OCI-M2 (cell line): ENCODE data around the gene HEATR9.

Experiments used
- DNase-seq: peaks from one replicate; lab custom pipeline; 2025; ENCODE audit not compliant: unreplicated experiment; lab: John Stamatoyannopoulos, UW

Gene HEATR9

DNA sequence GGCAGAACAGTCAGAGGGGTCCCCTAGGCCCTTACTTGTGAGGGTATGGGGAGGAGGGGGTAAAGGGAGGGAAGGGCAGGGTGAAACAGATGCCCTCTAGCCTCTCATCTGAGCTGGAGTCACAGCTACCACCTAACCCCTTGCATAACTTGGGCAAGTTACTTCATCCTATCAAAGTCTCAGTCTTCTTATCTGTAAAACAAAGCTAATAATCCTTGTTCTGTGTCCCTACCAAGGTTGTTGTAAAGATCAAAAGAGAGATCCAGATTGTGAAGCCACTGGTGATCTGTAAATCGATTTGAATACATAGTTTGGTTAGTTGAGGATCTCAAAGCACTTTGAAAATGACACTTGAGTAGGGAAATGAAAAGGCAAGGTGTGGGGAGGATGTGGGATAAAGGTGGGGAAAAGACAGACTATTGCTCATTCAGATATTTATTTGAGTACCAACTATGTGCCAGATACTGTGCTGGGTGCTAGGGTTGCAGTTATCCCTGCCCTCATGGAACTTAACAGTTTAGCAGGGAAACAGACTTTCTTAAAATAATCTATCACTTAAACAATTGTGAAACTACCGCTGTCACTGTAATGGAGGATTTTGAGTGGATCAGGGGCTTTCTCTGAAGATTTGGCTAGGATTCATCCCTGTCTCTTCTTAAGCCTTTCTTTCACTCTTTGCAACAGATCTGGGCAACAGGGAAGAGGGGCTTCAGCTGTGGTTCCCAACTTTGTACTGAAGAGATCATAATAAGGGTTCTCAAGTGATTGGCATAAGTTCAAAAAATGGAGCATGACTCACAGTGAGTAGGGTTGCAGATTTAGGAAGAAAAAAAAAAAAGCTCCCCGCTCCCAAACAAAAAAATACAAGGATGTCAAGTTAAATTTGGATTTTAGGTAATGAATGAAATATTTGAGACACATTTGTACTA lies 3.0 kb downstream of the HEATR9 start:
- no peak for DNase-seq

DNA sequence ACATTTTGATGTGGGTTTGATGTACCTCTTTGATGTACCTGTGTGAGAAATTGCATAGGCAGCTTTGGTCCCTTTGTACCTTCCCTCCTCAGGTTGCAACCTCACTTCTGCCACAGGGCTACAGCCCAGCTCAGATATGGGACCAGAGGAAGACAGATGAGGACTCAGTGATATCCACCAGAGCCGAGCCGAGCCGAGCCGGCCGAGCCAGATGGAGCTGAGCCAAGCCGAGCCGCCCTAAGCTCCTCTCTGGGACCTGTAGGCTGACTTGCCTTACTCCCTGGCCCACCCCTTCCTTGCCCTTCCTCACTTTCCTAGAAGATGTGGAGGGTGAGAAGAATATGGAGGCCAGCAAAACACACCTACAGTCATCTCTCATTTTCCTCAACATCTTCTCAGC lies 3.8 kb downstream of the HEATR9 start:
- DNase-seq = no peak

DNA sequence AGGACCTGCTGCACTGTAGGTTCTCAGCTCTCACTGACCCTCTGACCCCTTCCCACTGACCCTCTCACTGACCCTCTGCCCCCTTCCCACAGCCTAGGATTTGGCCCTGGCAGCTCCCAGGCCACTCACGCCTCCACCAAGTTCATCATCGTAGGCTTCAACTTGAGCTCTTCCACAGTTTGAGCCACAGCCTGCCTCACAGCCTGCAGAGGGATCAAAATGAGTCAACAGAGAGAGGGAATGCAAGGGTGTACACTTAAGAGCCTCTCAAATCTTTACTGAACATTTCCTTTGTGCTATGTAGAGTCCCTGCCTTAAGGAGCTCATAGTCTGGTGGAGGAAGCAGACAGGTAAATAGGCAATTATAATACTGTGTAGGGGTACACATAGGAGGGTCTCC lies 12.1 kb downstream of the HEATR9 start:
- DNase-seq = no peak

DNA sequence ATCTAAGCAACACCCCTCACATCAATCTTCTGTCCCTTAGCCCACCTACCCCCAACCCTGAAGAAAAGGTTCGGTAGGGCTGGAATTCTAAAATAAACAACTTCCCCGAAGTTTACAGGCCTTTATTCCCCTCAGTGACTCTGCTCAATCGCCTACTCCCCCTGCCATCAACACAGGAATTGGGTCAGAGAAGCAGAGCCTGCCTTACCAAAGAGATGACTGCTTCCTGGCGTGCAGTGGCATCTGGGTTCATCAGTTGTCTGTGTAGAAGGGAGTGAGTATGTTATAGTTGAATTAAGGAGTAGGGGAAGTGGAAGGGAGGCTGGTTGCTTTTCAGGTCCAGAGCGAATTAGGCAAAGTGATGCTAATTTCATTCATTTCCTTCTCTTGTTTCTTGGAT lies 12.7 kb downstream of the HEATR9 start:
- no peak for DNase-seq

DNA sequence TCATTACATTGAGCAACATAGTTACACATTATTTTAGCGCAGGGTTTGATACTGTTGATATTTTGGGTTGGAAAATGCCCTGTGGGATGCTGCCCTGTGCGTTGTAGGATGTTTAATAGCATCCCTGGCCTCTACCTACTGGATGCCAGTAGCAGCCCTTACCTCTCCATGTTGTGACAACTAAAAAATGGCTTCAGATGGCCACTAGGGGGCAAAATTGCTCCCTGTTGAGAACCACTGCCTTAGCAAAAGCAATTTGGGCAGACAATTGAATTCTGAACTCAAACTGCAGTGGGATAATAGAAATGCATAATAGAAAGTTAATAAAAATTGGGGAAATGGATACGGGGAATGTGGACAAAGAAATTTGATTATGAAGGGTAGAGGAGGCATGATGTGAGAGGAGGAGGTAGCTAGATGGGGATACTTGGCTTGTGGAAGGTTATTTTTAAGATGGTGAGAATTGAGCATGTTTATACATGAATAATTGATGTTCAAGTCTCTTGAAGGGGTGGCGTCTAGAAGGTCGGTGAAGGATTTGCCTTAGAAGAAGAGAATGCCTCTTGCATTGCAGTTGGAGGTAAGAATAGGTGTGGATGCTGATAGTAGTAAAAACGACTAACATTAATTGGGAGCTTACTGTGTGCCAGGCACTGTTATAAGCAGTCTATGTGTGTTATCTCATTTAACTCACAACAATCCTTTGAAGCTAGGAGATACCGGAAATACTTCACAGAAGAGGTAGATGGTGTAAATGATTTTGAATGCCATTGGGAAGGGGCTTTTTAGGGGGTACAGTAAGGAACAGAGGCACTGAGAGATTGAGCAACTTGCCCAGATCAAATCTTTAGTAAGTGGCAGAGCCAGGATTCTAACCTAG lies 19.0 kb downstream of the HEATR9 start:
- DNase-seq = no peak

DNA sequence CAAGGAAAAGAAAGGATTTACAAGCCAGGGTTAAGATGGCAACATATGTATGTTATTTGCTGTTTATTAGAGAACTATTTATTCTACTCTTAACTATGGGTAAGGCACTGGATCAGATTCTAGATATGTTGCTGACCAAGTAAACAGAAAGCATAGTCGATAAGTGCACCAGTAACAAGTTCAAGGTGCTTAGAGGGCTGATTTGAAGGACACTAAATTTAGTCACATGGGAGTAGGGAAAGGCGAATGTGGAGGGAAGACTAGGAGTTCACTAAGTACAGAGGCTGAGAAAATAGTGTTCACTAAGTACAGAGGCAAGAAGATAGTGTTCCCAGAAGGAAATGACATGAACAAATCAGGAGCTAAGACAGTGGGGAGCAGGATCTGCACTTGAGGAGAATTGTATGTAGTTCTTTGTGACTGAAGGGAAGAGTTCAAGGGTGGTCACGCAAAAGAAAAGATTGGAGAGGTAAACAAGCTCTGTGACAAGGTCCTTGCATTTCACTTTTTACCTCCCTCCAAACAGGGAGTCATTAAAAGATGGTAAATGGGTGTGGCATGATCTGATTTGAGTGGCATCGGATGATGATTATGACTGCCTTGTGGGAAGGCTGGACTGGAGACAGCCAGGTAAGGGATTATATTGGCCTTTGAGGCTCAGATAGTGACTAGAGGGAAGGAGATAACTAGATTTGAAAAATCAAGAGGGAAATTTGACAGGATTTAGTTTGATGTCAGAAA lies 20.9 kb downstream of the HEATR9 start:
- no peak for DNase-seq

DNA sequence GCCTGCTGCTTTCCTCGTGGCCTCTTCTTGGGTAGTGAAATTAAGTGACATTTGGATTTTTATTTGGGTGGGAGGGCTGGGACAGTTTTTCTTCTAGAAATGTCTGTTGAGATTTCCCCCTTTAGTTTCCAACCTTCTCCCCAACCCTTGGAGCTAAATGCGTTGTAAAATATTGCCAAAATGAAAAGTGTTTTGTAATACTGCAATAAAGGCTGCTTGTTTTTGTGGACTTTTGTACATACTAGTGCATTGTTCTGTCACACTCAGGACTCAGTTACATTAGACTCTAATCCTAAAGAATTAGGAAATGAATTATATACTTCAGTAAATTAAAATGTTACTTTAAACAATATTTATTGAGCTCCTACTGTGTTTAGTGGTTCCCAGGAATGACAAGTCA lies 21.7 kb downstream of the HEATR9 start:
- DNase-seq = no peak

DNA sequence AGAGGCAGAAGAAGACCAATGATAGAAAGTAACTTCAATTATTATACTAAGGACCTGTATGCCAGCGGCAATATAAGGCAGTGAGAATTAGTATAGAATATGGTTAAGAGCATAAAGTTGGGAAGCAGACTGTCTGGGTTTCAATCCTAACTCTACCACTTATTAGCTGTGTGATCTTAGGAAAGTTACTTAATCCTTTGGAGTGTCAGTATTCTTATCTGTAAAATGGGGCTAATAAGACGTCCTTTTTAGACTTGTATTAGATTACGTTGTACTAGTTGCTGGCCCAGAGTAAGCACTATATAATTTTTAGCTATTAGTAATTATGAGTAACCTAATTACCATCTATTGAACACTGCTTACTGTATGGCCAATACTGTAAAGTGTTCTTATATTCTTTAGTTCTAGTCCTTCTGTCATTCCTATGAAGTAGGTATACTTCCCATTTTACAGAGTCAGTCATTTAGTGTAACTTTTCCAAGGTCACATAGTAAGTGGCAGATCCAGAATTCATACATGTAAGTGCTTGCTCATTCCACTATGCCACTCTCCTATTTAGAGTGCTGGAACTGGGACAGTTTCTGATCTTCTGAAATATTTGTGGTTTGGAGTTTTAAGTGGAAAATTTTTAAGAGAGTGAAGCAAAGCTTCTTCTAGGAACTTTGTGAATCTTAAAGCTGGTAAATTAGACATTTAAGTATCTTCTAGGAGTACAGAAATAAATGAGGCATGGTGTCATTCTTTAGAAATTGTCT lies 22.5 kb downstream of the HEATR9 start:
- DNase-seq = no peak

DNA sequence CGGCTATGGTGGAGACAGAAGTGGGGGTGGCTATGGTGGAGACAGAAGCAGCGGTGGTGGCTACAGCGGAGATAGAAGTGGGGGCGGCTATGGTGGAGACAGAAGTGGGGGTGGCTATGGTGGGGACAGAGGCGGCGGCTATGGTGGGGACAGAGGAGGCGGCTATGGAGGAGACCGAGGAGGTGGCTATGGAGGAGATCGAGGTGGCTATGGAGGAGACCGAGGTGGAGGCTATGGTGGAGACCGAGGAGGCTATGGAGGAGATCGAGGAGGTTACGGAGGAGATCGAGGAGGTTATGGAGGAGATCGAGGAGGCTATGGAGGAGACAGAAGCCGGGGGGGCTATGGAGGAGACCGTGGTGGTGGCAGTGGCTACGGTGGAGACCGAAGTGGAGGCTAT lies 24.1 kb downstream of the HEATR9 start:
- no peak for DNase-seq

DNA sequence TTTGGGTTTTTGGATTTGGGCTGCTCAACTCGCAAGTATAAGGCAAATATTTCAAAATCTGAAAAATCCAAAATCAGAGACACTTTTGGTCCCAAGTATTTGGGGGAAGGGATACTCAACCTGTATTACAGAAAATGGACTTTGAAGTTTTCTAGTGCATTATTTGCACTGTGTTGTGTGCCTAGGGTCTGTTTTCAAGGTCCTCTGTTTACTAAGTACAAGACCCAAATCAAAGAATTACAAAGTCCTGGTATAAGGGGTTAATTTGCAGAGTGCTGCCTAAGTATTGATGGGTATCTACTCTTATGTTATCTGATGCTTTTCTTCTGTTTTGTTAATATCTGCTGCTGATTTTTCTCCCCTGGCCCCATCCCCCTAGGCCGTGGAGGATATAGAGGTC lies 25.0 kb downstream of the HEATR9 start:
- DNase-seq = no peak

DNA sequence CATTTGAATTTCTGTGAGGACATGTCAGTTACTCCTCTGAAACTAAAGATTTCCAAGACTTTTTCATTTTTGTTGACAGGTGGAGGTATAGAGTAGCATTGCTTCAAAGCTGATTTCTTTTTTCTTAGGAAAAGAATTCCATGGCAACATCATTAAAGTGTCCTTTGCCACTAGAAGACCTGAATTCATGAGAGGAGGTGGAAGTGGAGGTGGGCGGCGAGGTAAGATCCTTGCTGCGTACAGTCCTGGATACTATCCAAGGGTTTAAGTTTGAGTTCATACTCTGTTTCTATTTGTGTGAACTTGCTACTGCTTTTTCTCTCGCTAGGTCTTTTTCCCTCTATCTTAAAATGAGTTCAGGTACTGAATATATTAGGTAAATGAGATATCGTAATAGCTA lies 26.5 kb downstream of the HEATR9 start:
- DNase-seq = no peak

DNA sequence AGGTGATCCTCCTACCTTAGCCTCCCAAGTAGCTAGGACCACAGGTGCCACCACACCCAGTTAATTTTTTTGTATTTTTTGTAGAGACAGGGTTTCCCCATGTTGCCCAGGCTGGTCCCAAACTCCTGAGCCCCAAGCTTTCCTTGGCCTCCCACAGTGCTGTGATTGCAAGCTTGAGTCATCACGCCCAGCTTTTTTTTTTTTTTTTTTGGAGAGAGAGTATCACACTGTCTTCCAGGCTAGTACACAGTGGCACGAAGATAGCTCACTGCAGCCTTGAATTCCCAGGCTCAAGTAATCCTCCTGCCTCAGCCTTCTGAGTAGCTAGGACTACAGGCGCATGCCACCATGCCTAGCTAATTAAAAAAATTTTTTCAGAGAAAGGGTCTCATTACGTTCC lies 27.2 kb downstream of the HEATR9 start:
- no peak for DNase-seq

DNA sequence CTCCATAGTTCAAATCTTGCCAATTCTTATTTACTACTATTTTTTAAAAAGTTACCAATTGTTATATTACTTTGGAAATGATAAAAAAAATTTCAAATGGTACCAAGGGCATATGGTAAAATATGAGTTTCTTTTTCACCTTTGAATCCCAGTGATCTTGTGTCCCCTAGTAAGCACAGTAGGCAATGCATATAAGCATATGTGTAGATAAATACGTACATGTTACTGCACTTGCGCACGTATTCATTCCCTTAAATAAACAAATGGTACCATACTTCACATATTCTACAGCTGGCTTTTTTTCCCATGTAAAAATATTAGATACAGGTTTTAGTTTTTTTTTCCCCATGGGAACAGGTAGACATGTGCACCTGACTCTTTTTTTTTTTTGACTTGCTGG lies 27.6 kb downstream of the HEATR9 start:
- DNase-seq = no peak

DNA sequence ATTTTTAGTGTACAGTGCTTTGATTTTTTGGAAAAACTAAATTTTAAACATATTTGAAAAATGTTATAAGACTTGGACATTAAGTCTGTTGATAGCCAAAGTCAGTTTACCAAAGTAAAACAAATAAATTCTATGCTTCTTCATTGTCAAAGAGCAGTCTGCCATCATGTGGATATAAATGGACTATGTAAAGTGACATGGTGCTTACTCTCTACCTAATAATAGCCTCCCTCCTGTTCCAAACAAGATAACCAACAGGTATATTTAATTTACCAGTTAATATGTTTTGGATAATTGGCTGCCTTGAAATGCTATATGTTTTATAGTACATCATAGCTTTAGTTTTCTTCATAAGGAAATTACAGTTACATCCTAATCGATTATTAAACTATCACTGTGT lies 43.5 kb downstream of the HEATR9 start:
- DNase-seq = no peak

DNA sequence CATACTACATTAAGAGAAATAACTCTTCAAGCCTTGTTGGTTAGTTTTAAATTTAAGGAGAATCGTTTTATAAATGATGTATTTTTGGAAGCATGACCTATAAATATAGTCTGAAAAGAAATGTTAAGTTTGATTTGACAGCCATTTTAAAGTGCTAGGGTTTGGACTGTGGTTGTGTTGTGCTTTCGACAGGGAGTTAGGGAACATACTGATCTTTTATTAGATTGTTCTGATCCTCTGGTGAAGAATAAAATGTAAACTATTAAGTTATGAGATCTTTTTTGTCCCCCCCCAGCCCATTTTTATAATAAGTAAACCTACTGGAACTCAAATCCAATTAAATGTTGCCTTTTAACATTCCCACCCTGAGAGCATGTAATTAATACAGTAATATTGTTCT lies 47.4 kb downstream of the HEATR9 start:
- DNase-seq = no peak

DNA sequence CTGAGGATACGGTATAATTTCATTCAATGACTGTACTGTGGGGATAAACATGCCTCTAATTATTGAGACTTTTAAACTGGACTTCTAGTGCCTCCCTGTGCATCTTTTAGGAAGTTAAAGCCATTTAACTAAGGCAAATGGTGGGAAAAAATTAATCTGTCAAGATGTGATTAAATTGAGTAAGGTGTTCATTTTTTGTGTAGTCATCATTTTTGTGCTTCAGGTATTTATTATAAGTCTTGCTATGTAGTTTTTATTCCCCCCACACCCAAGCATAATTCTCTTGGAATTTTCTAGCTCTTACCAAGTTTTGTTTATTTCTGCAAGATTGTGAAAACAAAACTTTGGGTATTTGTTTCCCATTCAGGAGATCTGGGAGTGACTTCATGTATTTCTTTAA lies 49.2 kb downstream of the HEATR9 start:
- DNase-seq = no peak

DNA sequence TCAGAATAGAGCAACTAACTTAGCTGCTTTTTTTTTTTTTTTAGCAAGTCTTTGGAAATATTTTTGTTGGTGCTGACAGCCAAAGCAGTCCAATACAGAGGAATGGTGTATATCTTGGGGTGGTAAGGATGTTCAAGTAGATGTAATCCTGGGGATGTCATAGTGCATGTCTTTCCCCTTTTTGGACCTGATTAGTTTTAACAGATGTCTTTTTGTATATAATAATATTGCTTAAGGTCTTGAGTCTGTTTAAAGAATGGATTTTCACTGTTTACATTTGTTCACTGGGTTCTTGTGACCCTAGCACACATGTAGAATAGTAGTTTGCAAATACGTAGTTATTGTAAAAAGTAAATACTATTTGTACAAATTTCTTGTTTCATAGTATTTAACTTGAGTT lies 51.5 kb downstream of the HEATR9 start:
- DNase-seq = no peak

DNA sequence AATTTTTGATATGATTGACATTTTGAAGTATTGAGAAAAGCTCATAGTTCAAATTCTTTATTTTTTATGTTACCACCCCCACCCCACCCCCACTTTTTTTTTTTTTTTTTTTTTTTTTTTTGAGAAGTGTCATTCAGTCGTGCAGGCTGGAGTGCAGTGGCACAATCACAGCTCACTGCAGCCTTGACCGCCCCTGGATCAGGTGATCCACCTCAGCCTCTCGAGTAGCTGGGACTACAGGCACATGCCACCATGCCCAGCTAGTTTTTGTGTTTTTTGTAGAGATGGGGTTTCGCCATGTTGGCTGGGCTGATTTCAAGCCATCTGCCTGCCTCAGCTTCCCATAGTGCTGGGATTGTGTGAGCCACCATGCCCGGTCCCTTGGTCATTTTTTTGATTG lies 52.0 kb downstream of the HEATR9 start:
- DNase-seq = no peak

DNA sequence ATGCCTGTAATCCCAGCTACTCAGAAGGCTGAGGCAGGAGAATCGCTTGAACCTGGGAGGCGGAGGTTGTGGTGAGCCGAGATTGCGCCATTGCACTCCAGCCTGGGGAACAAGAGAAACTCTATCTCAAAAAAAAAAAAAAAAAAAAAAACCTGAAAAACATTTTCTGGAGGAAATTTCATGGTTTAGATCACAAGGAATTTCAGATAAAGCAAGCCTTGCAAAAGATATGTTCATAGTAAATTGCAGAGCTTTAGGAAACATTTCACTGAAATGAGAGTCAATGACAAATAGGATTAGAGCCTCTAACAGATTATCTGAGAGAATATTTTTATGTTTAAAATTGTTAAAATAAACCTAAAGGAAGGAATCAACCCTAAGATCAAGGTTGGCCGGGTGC lies 56.2 kb downstream of the HEATR9 start:
- DNase-seq = no peak

DNA sequence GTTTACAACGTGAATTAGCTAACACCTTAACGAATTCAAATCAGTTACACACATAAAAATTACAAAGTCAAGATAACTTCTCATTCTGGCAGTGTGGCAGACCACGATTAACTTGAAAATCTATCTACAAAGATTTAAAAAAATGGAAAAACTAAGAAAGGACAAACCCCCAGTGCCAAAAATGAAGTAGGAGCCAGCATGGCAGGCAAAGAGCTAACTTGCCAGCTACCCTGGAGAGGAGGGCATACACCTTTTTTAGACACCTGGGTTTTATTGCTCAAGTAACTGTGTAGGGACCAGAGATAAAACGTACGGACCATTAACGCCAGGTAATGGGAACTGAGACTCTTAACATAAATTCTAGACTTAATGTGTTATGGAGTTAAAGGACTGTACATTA lies 56.9 kb downstream of the HEATR9 start:
- DNase-seq = no peak
